A549 treated with dexamethasone at 1 μM for 4 hours (cell line): ENCODE results near the gene CEP85. TPM values are rescaled to one million over a fixed set of nuclear protein-coding genes. Genes with fewer than 3 reads are reported as not detected.

Experiments used
- total RNA-seq: library from RNA; stranded (reverse); fragments of 200-300 nt; extraction: Qiagen RNA extraction; gene quantifications from 5 replicates; pipeline ENCODE4 v1.2.3, GENCODE V29; 2022

CEP85 gene, protein sequence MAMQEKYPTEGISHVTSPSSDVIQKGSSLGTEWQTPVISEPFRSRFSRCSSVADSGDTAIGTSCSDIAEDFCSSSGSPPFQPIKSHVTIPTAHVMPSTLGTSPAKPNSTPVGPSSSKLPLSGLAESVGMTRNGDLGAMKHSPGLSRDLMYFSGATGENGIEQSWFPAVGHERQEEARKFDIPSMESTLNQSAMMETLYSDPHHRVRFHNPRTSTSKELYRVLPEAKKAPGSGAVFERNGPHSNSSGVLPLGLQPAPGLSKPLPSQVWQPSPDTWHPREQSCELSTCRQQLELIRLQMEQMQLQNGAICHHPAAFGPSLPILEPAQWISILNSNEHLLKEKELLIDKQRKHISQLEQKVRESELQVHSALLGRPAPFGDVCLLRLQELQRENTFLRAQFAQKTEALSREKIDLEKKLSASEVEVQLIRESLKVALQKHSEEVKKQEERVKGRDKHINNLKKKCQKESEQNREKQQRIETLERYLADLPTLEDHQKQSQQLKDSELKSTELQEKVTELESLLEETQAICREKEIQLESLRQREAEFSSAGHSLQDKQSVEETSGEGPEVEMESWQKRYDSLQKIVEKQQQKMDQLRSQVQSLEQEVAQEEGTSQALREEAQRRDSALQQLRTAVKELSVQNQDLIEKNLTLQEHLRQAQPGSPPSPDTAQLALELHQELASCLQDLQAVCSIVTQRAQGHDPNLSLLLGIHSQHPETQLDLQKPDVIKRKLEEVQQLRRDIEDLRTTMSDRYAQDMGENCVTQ
- total RNA-seq: 10.7 to 12.9 TPM (median 12.3 TPM) in 5 replicates

DNA sequence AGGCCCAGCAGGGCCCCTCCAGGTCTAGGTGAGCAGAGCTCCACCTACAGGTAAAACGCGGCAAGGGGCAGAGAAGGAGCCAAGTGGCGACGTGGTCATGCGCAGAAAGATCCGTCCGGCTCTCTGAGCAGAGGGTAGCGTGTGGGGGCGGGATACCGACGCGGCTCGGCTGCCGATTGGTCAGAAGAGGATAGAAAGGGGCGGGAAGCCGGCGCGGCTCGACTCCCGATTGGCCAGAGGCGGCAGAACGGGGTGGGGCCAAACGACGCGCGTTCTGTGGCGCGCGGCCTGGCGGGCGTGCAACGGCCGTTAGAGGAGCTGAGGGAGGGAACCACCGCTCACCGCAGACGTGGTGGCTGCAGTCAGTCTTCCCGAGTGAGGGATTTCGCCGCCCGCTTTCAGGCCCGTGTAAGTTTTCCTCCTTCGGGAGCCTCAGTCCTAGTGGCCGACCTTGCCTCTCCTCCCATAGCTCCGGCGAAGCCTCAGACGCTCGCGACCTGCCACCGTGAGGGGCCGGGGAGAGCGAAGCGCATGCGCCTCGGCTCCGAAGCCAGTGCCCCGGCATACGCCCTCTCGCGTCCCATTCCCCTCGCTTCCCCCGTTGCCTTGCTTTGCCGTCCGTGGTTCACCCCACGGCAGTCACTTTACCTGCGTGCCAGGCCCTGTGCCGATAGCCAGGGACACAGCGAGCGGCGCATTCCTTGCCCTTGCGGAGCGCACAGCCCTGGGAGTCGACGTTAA is at the start of gene CEP85:
Gene CEP85 (plus strand): TSS at position 298 of the 741 bp plus-strand sequence. CDS start 5,584 bp downstream, outside the sequence.

DNA sequence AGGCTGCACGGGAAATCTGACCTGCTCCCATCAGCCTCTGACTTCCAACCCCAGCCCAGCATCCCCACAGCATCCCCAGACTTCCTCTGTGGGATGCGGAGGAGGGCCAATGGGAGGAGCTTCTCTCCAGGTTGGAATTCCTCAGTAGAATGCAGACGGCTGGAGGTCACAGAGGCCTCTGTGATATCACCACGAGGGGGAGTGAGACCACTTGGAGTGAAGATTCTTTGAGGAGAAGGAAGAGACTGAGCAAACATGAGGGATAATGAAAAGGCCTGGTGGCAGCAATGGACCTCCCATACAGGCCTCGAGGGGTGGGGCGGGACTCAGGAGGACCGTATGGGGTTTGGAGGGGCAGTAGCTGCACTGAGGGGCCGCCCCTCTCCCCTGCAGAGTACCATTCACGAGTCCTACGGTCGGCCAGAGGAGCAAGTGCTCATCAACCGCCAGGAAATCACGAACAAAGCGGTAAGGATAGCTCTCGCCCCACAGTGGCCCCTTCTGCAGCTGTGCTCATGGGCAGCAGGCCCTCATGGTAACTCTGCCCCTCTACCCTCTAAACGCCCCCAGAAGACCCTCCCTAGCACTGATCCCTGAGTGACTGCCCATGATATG is 43.5 kb upstream of the CEP85 start, which contains the start of gene CATSPER4:
Gene CATSPER4 (plus strand): TSS at position 230 of the 615 bp plus-strand sequence. CDS start 26 bp downstream, at position 256.

DNA sequence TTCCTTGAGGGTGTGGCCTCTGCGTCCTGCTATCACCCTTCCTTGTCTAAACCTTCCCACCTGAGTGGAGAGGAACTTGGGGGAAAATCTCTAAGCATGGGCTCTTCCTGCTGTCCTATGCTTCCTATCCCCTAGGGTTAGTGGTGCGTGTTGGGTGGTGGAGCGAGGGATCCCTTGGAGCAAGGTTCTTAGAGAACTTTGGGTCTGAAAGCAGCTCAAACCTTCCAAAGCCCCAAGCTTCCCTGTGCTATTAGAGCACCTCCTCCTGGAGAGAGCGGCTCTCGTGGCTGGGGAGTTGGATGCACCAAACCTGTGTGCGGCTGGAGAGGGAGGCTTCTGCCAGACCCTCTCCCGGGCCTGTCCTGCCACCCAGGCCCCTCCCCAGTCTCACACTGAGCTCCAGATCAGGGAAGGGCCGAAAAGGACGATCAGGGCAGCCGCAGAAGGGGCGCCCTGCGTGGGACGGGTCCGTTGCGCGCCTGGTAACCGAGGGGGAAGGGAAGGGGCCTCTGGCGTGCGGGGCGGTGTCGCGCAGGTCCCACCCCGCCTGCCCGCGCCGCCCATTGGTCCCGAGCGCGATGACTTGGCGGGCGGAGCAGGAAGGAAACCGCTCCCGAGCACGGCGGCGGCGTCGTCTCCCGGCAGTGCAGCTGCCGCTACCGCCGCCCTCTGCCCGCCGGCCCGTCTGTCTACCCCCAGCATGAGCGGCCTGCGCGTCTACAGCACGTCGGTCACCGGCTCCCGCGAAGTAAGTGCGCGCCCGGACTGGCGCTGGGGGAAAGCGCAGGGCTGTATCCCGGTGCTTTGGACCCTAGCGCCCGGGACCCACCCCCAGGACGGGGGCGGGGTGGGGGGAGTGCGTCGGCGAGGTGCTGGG is 45.7 kb downstream of the CEP85 start, which contains the start of gene SH3BGRL3:
Gene SH3BGRL3 (plus strand): TSS at position 631 of the 877 bp plus-strand sequence. CDS start 70 bp downstream, at position 701.

DNA sequence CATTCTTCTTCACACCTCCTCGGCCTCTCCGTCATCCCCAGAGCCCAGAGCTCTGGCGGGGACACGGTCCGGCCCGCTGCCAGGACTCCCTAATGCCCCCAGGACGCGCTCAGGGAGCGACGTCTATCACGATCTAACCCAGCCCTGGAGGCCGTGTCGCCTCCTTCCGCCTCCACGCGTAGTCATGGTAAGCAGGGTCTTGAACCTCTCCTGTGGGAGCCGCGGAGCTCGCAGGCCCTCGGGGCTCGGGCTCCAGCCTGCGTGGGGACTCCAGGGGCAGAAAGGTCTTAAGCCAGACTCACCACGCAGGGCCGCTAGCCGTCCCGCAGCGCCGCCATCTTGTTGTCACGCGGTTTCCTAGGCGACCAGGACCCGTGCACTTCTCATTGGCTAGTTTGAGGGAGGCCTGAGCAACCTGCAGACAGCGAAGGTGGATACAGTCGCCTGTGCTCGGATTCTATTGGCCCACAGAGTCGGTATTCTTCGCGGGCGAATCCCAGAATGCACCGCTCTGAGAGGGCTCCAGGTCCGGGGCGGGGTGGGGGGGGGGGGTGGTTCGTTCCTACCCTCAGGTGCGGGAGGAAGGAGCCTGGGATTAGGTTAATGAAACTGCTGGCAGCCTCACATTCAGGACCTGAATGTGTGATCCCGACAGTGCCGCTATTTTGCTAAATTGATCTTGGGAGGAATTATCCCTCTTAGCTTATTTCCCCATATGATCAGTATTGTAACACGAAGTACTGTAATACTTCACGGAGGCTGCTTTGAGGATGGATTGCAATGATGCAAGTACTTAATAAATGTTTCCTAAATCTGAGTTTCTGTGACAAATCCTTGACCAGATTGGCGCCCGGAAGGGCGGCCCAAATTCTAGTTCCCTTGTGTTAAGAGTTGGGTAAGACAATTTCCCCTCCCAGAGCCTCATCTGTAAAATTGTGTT is 72.6 kb downstream of the CEP85 start, which contains the start of gene UBXN11:
Gene UBXN11 (minus strand): TSS at position 347 of the 940 bp plus-strand sequence. CDS start 3,753 bp downstream, outside the sequence.

DNA sequence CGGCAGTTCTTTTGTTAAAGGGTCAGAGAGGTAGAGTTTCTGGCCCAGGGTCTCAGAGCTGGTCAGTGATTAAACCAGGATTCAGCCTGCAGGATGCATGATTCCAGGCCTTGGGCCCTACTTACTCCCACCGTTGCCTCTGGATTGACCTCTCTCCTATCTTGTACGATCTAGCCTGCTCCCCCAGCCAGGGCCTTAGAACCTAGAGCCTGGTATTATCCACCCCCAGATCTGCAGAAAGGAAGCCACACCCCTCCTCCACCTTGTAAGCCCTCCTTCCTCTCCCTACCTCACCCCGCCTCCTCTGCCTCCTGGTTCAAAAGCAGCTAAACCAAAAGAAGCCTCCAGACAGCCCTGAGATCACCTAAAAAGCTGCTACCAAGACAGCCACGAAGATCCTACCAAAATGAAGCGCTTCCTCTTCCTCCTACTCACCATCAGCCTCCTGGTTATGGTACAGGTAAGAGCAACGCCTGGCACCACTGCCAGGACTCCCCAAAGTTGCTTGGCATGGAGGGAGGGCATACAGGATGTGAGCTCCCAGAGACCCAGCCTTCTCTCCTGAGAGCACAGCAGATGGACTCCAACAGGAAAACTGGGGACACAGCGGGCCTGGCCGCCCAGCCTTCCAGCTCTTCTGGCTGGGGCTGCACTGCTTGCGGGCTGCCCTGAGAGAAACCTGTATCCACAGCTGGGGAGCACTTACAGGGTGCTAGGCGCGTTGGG is 83.8 kb downstream of the CEP85 start, which contains the start of gene CD52:
Gene CD52 (plus strand): TSS at position 347 of the 726 bp plus-strand sequence. CDS start 60 bp downstream, at position 407.

Other genes starting within 250 kb of the CEP85 start
- gene PAFAH2, start 236.1 kb upstream of the CEP85 start, total RNA-seq: 6.8 to 8.4 TPM (median 8.0 TPM) in 5 replicates
- 0.05 TPM in 1 of 5 replicates, not detected in the others for gene EXTL1, start 212.4 kb upstream of the CEP85 start, total RNA-seq
- gene SLC30A2, start 188.1 kb upstream of the CEP85 start, total RNA-seq: 0.27 to 0.55 TPM (median 0.36 TPM) in 5 replicates
- gene TRIM63, start 166.6 kb upstream of the CEP85 start, total RNA-seq: 1.7 to 2.8 TPM (median 2.2 TPM) in 5 replicates
- 1.9 to 2.4 TPM (median 2.0 TPM) in 5 replicates for gene PDIK1L, start 122.4 kb upstream of the CEP85 start, total RNA-seq
- gene FAM110D, start 75.1 kb upstream of the CEP85 start, total RNA-seq: 0.04 TPM in 2 of 5 replicates, not detected in the others
- not detected in 5 replicates for gene C1orf232, start 65.2 kb upstream of the CEP85 start, total RNA-seq
- 46.6 to 63.3 TPM (median 55.0 TPM) in 5 replicates for gene ZNF593, start 64.3 kb upstream of the CEP85 start, total RNA-seq
- gene ZNF593OS, start 62.4 kb upstream of the CEP85 start, total RNA-seq: 0.10 to 0.70 TPM in 2 of 5 replicates, not detected in the others
- gene CNKSR1, start 56.7 kb upstream of the CEP85 start, total RNA-seq: 0.17 to 0.57 TPM (median 0.31 TPM) in 4 of 5 replicates, not detected in the other
- gene CATSPER4, start 43.6 kb upstream of the CEP85 start, total RNA-seq: not detected in 5 replicates
- 113 to 153 TPM (median 142 TPM) in 5 replicates for gene SH3BGRL3, start 45.9 kb downstream of the CEP85 start, total RNA-seq
- gene UBXN11, start 72.4 kb downstream of the CEP85 start, total RNA-seq: 9.7 to 14.8 TPM (median 13.5 TPM) in 5 replicates
- 0.38 TPM in 1 of 5 replicates, not detected in the others for gene CD52, start 83.8 kb downstream of the CEP85 start, total RNA-seq
- 1.1 to 2.1 TPM (median 1.5 TPM) in 5 replicates for gene CRYBG2, start 119.9 kb downstream of the CEP85 start, total RNA-seq
- not detected in 5 replicates for gene ZNF683, start 138.6 kb downstream of the CEP85 start, total RNA-seq
- gene LIN28A, start 176.6 kb downstream of the CEP85 start, total RNA-seq: not detected in 5 replicates
- 22.1 to 26.1 TPM (median 23.0 TPM) in 5 replicates for gene DHDDS, start 198.1 kb downstream of the CEP85 start, total RNA-seq
- 304 to 392 TPM (median 323 TPM) in 5 replicates for gene HMGN2, start 238.2 kb downstream of the CEP85 start, total RNA-seq